Subcutaneous adipose tissue (tissue), 4 donors: Measurements from ENCODE around the gene KCND2. TPM values are rescaled to one million over a fixed set of nuclear protein-coding genes. Genes with fewer than 3 reads are reported as not detected.

ENCODE experiments used
- CTCF ChIP-seq: fragments of 450-650 bp; IDR thresholded peaks from one replicate; pipeline ENCODE4 v1.5.1; 2016; ENCODE audit warnings: low read depth, mild to moderate bottlenecking, control low read depth, antibody characterized with exemption, moderate library complexity
- total RNA-seq, 4 donors: library from RNA; depleted of rRNA; stranded (reverse); fragments of >200 nt; gene quantifications; one replicate each; pipeline ENCODE4 v1.1.0, GENCODE V29; 2016

Gene KCND2
- total RNA-seq, 4 donors from 2014 or later = 1.5 to 8.0 (median 1.8) TPM

- TF ChIP-seq CTCF = no peak
Measured at GRCh38 chr7:120519224-120519623, 246.2 kb downstream of the KCND2 start.

GRCh38 chr7:120521761-120522737, 249.1 kb downstream of the KCND2 start:
- no peak for TF ChIP-seq CTCF

- no peak for TF ChIP-seq CTCF
Measured at GRCh38 chr7:120523985-120524384, 251.0 kb downstream of the KCND2 start.

GRCh38 chr7:120526902-120527509, 254.0 kb downstream of the KCND2 start:
- TF ChIP-seq CTCF = no peak

GRCh38 chr7:120529736-120530135, 256.8 kb downstream of the KCND2 start:
- no peak for TF ChIP-seq CTCF

GRCh38 chr7:120538335-120538734, 265.4 kb downstream of the KCND2 start:
- TF ChIP-seq CTCF = no peak

GRCh38 chr7:120539321-120539720, 266.3 kb downstream of the KCND2 start:
- no peak for TF ChIP-seq CTCF
